Glutamatergic neuron (in vitro differentiated cells): ENCODE measurements around the gene TSNAX. TPM values are rescaled to one million over a fixed set of nuclear protein-coding genes. Genes with fewer than 3 reads are reported as not detected.

Source experiments
- DNase-seq: peaks from one replicate; pipeline ENCODE4 v3.0.0; 2022
- H3K27ac Mint-ChIP-seq: one replicate; pipeline ENCODE4 v1.8.0; 2020; ENCODE audit warnings: mild to moderate bottlenecking, mixed read lengths, inconsistent platforms; ENCODE audit not compliant: unreplicated experiment
- H3K27me3 Mint-ChIP-seq: one replicate; pipeline ENCODE4 v1.8.0; 2020; ENCODE audit warnings: mild to moderate bottlenecking, moderate library complexity, mixed read lengths, inconsistent platforms; ENCODE audit not compliant: unreplicated experiment
- H3K36me3 Mint-ChIP-seq: one replicate; pipeline ENCODE4 v1.8.0; 2020; ENCODE audit warnings: mild to moderate bottlenecking, mixed read lengths, inconsistent platforms; ENCODE audit not compliant: unreplicated experiment
- H3K4me1 Mint-ChIP-seq: one replicate; pipeline ENCODE4 v1.8.0; 2020; ENCODE audit warnings: mild to moderate bottlenecking, low read depth, mixed read lengths, inconsistent platforms; ENCODE audit not compliant: unreplicated experiment
- H3K4me3 Mint-ChIP-seq: one replicate; pipeline ENCODE4 v1.8.0; 2020; ENCODE audit warnings: mild to moderate bottlenecking, mixed read lengths, inconsistent platforms; ENCODE audit not compliant: unreplicated experiment
- H3K9me3 Mint-ChIP-seq: one replicate; pipeline ENCODE4 v1.8.0; 2020; ENCODE audit warnings: mild to moderate bottlenecking, moderate library complexity, mixed read lengths, inconsistent platforms; ENCODE audit not compliant: unreplicated experiment
- CTCF ChIP-seq: fragments of 200-600 bp; sonication (generic); IDR thresholded peaks from one replicate; pipeline ENCODE4 v1.5.0; 2021; ENCODE audit not compliant: partially characterized antibody, unreplicated experiment
- total RNA-seq: library from RNA; stranded (reverse); fragmentation: NEBNext Ultra II Directional; extraction: Animal tissue kit (Norgen Biotek cat#: 25700); gene quantifications from one replicate; pipeline ENCODE4 v1.2.1, GENCODE V29; 2021; ENCODE audit not compliant: unreplicated experiment

TSNAX gene
- total RNA-seq, 1 donor from 2014 or later: 41.1 TPM

- no peak for DNase-seq
- H3K27ac Mint-ChIP-seq: no peak overlapping the region
- no peaks in the 10 kb centered on the region for H3K9me3 Mint-ChIP-seq
- peaks cover 10% of the 10 kb centered on the region for H3K4me1 Mint-ChIP-seq
- H3K36me3 Mint-ChIP-seq: no peaks in the 10 kb centered on the region
- H3K4me3 Mint-ChIP-seq: no peak overlapping the region
- H3K27me3 Mint-ChIP-seq: no peaks in the 10 kb centered on the region
- no peak for TF ChIP-seq CTCF
These were observed 74.2 kb downstream of the TSNAX start for GRCh38 chr1:231602673-231602984.

GRCh38 chr1:231603598-231604275 lies 75.3 kb downstream of the TSNAX start:
- H3K27me3 Mint-ChIP-seq: no peaks in the 10 kb centered on the region

GRCh38 chr1:231604276-231604621 lies 75.8 kb downstream of the TSNAX start:
- Mint-ChIP-seq H3K9me3 (peaks cover under 1% of the 10 kb centered on the region), H3K4me3 (no peak overlapping the region), H3K27ac (no peak overlapping the region), H3K27me3 (no peaks in the 10 kb centered on the region), H3K4me1 (peaks cover 10% of the 10 kb centered on the region), H3K36me3 (peaks cover 4% of the 10 kb centered on the region)
- peak; percentile 43 for TF ChIP-seq CTCF
- no peak for DNase-seq

More at GRCh38 chr1:231603598-231604275, 75.3 kb downstream of the TSNAX start:
- Mint-ChIP-seq H3K36me3 (peaks cover 4% of the 10 kb centered on the region), H3K27ac (no peak overlapping the region), H3K4me1 (peaks cover 10% of the 10 kb centered on the region), H3K4me3 (no peak overlapping the region), H3K9me3 (no peaks in the 10 kb centered on the region)
- DNase-seq: no peak
- TF ChIP-seq CTCF: peak; percentile 86

GRCh38 chr1:231605149-231606100 lies 77.0 kb downstream of the TSNAX start:
- H3K4me3 Mint-ChIP-seq: no peak overlapping the region

More at GRCh38 chr1:231605149-231606100, 77.0 kb downstream of the TSNAX start:
- no peak for DNase-seq
- Mint-ChIP-seq H3K27me3 (no peaks in the 10 kb centered on the region), H3K9me3 (peaks cover 3% of the 10 kb centered on the region), H3K4me1 (peaks cover 10% of the 10 kb centered on the region), H3K27ac (no peak overlapping the region), H3K36me3 (peaks cover 4% of the 10 kb centered on the region)
- no peak for TF ChIP-seq CTCF
